Astrocyte (in vitro differentiated cells and primary cell): Measurements from ENCODE around the gene ATP12A. TPM values are rescaled to one million over a fixed set of nuclear protein-coding genes. Genes with fewer than 3 reads are reported as not detected.

Experiments used
- DNase-seq: peaks from one replicate; pipeline ENCODE4 v3.0.0-alpha.2; 2010; ENCODE audit warnings: low read depth
- FAIRE-seq: peaks from 2 replicates; lab custom pipeline; 2011; peaks lifted over from hg19 to GRCh38; lab: Jason Lieb, UNC
- H2AFZ ChIP-seq: 2 replicates; pipeline ENCODE4 v1.6.0; 2012; ENCODE audit warnings: low read depth, low read length, inconsistent platforms
- H3K27ac ChIP-seq: 2 replicates; pipeline ENCODE4 v1.5.1; 2011; ENCODE audit warnings: low read depth, low read length, inconsistent platforms
- H3K27me3 ChIP-seq: 2 replicates; pipeline ENCODE4 v1.6.0; 2011; ENCODE audit warnings: low read length, inconsistent platforms; ENCODE audit not compliant: insufficient read depth
- H3K36me3 ChIP-seq: 2 replicates; pipeline ENCODE4 v1.5.1; 2011; ENCODE audit warnings: low read length, inconsistent platforms; ENCODE audit not compliant: insufficient read depth
- H3K4me1 ChIP-seq: 2 replicates; pipeline ENCODE4 v1.5.1; 2011; ENCODE audit warnings: low read length, inconsistent platforms; ENCODE audit not compliant: insufficient read depth
- H3K4me2 ChIP-seq: 2 replicates; pipeline ENCODE4 v1.6.0; 2012; ENCODE audit warnings: low read length, inconsistent platforms
- H3K4me3 ChIP-seq: 2 replicates; pipeline ENCODE4 v1.5.1; 2011; ENCODE audit warnings: low read depth, mild to moderate bottlenecking, low read length, inconsistent platforms; ENCODE audit not compliant: insufficient read depth
- H3K79me2 ChIP-seq: 2 replicates; pipeline ENCODE4 v1.6.0; 2012; ENCODE audit warnings: mild to moderate bottlenecking, low read length, inconsistent platforms; ENCODE audit not compliant: insufficient read depth
- H3K9ac ChIP-seq: 2 replicates; pipeline ENCODE4 v1.6.0; 2012; ENCODE audit warnings: mild to moderate bottlenecking, low read length, inconsistent platforms
- H3K9me3 ChIP-seq: 2 replicates; pipeline ENCODE4 v1.5.1; 2012; ENCODE audit warnings: low read depth, mild to moderate bottlenecking, low read length, inconsistent platforms; ENCODE audit not compliant: insufficient read depth
- H4K20me1 ChIP-seq: 2 replicates; pipeline ENCODE4 v1.6.0; 2012; ENCODE audit warnings: low read length, inconsistent platforms; ENCODE audit not compliant: insufficient read depth
- H3K27ac Mint-ChIP-seq: one replicate; pipeline ENCODE4 v1.8.0; 2021; ENCODE audit warnings: mild to moderate bottlenecking, mixed read lengths; ENCODE audit not compliant: unreplicated experiment
- H3K27me3 Mint-ChIP-seq: one replicate; pipeline ENCODE4 v1.8.0; 2021; ENCODE audit warnings: low read depth, mixed read lengths; ENCODE audit not compliant: unreplicated experiment
- H3K36me3 Mint-ChIP-seq: one replicate; pipeline ENCODE4 v1.8.0; 2021; ENCODE audit warnings: low read depth, mixed read lengths; ENCODE audit not compliant: unreplicated experiment
- H3K4me1 Mint-ChIP-seq: one replicate; pipeline ENCODE4 v1.8.0; 2021; ENCODE audit warnings: low read depth, mixed read lengths; ENCODE audit not compliant: unreplicated experiment
- H3K4me3 Mint-ChIP-seq: one replicate; pipeline ENCODE4 v1.8.0; 2021; ENCODE audit warnings: mild to moderate bottlenecking, moderate library complexity, mixed read lengths; ENCODE audit not compliant: unreplicated experiment
- H3K9me3 Mint-ChIP-seq: one replicate; pipeline ENCODE4 v1.8.0; 2021; ENCODE audit warnings: mild to moderate bottlenecking, mixed read lengths; ENCODE audit not compliant: unreplicated experiment
- CTCF ChIP-seq: IDR thresholded peaks from 2 replicates; pipeline ENCODE4 v1.5.1; 2011; ENCODE audit warnings: low read depth, mild to moderate bottlenecking, inconsistent platforms, low read length, moderate library complexity; ENCODE audit not compliant: insufficient read depth
- EZH2 ChIP-seq: IDR thresholded peaks from 2 replicates; pipeline ENCODE4 v1.6.1; 2012; ENCODE audit warnings: mild to moderate bottlenecking, low read length, inconsistent platforms; ENCODE audit not compliant: insufficient read depth
- total RNA-seq: library from RNA; stranded (reverse); gene quantifications from 2 replicates; pipeline ENCODE4 v1.2.1, GENCODE V29; 2021

Gene ATP12A
- total RNA-seq, 1 donor from 2014 or later, result not detected

GRCh38 chr13:24678151-24678550 is 2.1 kb upstream of the ATP12A start:
- DNase-seq (no peak), FAIRE-seq (no peak)
- Histone ChIP-seq H3K27ac (no peak overlapping the region), H3K4me2 (no peak overlapping the region), H3K79me2 (no peaks in the 10 kb centered on the region), H4K20me1 (no peaks in the 10 kb centered on the region), H2AFZ (no peak overlapping the region), H3K9ac (no peak overlapping the region), H3K9me3 (no peaks in the 10 kb centered on the region), H3K27me3 (peaks cover 31% of the 10 kb centered on the region), H3K4me1 (peaks cover 3% of the 10 kb centered on the region), H3K4me3 (no peak overlapping the region), H3K36me3 (no peaks in the 10 kb centered on the region)
- Mint-ChIP-seq H3K27ac (no peak overlapping the region), H3K4me1 (peaks cover 10% of the 10 kb centered on the region), H3K9me3 (no peaks in the 10 kb centered on the region), H3K36me3 (peaks cover 2% of the 10 kb centered on the region), H3K27me3 (peaks cover 38% of the 10 kb centered on the region), H3K4me3 (no peak overlapping the region)
- TF ChIP-seq EZH2, result no peak
- TF ChIP-seq CTCF, result no peak

DNA sequence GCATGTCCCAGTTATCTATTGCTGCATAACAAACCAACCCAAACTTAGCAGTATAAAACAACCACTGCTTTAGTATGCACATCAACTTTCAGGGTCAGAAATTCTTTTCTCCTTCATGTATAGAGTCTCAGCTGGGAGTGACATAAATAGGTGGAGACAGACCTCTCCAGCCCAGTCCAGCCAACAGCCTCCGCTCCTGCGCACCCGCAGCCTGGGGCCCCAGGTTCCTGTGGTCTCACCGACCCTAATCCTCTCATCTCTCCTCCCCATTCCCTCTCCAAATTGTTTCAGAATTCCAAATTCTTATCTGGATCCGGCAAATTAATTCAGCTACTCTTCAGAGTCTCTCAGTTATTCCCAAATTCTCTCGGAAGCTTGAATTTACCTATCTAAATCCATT is 522 bp upstream of the ATP12A start:
- TF ChIP-seq CTCF (no peak), EZH2 (no peak)
- Histone ChIP-seq H3K4me1 (peaks cover 8% of the 10 kb centered on the region), H3K4me3 (no peak overlapping the region), H3K36me3 (no peaks in the 10 kb centered on the region), H3K4me2 (peak overlapping the region; percentile 76), H3K9ac (no peak overlapping the region), H2AFZ (no peak overlapping the region), H3K79me2 (no peaks in the 10 kb centered on the region), H3K9me3 (no peaks in the 10 kb centered on the region), H4K20me1 (no peaks in the 10 kb centered on the region), H3K27me3 (peaks cover 31% of the 10 kb centered on the region), H3K27ac (no peak overlapping the region)
- H3K36me3 Mint-ChIP-seq, result peaks cover 2% of the 10 kb centered on the region
- no peak for DNase-seq
- H3K27ac Mint-ChIP-seq, result no peak overlapping the region
- H3K4me1 Mint-ChIP-seq, result peaks cover 20% of the 10 kb centered on the region
- no peak for FAIRE-seq
- no peaks in the 10 kb centered on the region for H3K9me3 Mint-ChIP-seq
- peaks cover 32% of the 10 kb centered on the region for H3K27me3 Mint-ChIP-seq
- H3K4me3 Mint-ChIP-seq, result peak overlapping the region; percentile 68

GRCh38 chr13:24680921-24681604 is 855 bp downstream of the ATP12A start:
- Histone ChIP-seq H3K27ac (no peak overlapping the region), H3K4me3 (peak overlapping the region; percentile 28), H4K20me1 (no peaks in the 10 kb centered on the region), H2AFZ (no peak overlapping the region), H3K27me3 (peaks cover 31% of the 10 kb centered on the region), H3K36me3 (no peaks in the 10 kb centered on the region), H3K4me2 (peak overlapping the region; percentile 76), H3K4me1 (peaks cover 12% of the 10 kb centered on the region), H3K9me3 (no peaks in the 10 kb centered on the region), H3K9ac (no peak overlapping the region), H3K79me2 (no peaks in the 10 kb centered on the region)
- Mint-ChIP-seq H3K36me3 (peaks cover 2% of the 10 kb centered on the region), H3K27me3 (peaks cover 36% of the 10 kb centered on the region), H3K4me3 (no peak overlapping the region), H3K9me3 (no peaks in the 10 kb centered on the region), H3K27ac (no peak overlapping the region), H3K4me1 (peaks cover 27% of the 10 kb centered on the region)
- DNase-seq, result no peak
- peak; percentile 77 for TF ChIP-seq EZH2
- TF ChIP-seq CTCF, result no peak
- no peak for FAIRE-seq
